SK-N-MC (cell line): ENCODE results near the gene RFWD3.

Experiments used
- DNase-seq: peaks from one replicate; pipeline ENCODE4 v3.0.0-alpha.2; 2011; ENCODE audit warnings: low read depth, low spot score
- H3K27ac ChIP-seq: fragments of 200-600 bp; sonication (generic); 2 replicates; pipeline ENCODE4 v1.5.1; 2016; ENCODE audit warnings: mixed run types
- H3K36me3 ChIP-seq: fragments of 200-600 bp; sonication (generic); 2 replicates; pipeline ENCODE4 v1.6.1; 2017; ENCODE audit warnings: antibody characterized with exemption, low read length, mixed read lengths; ENCODE audit not compliant: insufficient read depth
- H3K4me3 ChIP-seq: fragments of 200-600 bp; sonication (generic); 2 replicates; pipeline ENCODE4 v1.5.1; 2016
- H3K9ac ChIP-seq: fragments of 200-600 bp; sonication (generic); 2 replicates; pipeline ENCODE4 v1.8.0; 2017; ENCODE audit warnings: mixed run types, mixed read lengths; ENCODE audit not compliant: insufficient read length
- H3K9me3 ChIP-seq: fragments of 200-600 bp; sonication (generic); 2 replicates; pipeline ENCODE4 v1.6.1; 2017; ENCODE audit warnings: low read depth, mild to moderate bottlenecking, antibody characterized with exemption, low read length, moderate library complexity, mixed read lengths
- EZH2 ChIP-seq: fragments of 200-600 bp; sonication (generic); IDR thresholded peaks from one replicate; pipeline ENCODE4 v1.6.1; 2017; ENCODE audit warnings: antibody characterized with exemption
- FOXP2 ChIP-seq: optimal IDR thresholded peaks from 2 replicates; pipeline ENCODE3; 2011; ENCODE audit warnings: mild to moderate bottlenecking, moderate library complexity; ENCODE audit not compliant: insufficient read depth; ENCODE audit errors: extremely low read length, control extremely low read depth
- POLR2AphosphoS5 ChIP-seq: IDR thresholded peaks from 2 replicates; pipeline ENCODE4 v1.6.1; 2012; ENCODE audit warnings: mild to moderate bottlenecking, low read depth, low read length, borderline replicate concordance

RFWD3 gene

GRCh38 chr16:74617206-74617788, 49.4 kb downstream of the RFWD3 start:
- Histone ChIP-seq H3K36me3 (peaks cover 13% of the 10 kb centered on the region; the same call in 1 of the 2 replicates), H3K4me3 (no peak overlapping the region), H3K9me3 (no peaks in the 10 kb centered on the region), H3K27ac (peak overlapping the region; percentile 67), H3K9ac (no peak overlapping the region)
- DNase-seq, result no peak
- TF ChIP-seq POLR2AphosphoS5 (no peak), FOXP2 (no peak), EZH2 (no peak)

- TF ChIP-seq EZH2 (no peak), FOXP2 (no peak), POLR2AphosphoS5 (no peak)
- no peak overlapping the region for H3K4me3 ChIP-seq
- no peak overlapping the region for H3K27ac ChIP-seq
- no peaks in the 10 kb centered on the region for H3K9me3 ChIP-seq
- no peaks in the 10 kb centered on the region for H3K36me3 ChIP-seq
- H3K9ac ChIP-seq, result no peak overlapping the region
- DNase-seq, result no peak
These were observed 55.0 kb downstream of the RFWD3 start for GRCh38 chr16:74611721-74612120.

DNA sequence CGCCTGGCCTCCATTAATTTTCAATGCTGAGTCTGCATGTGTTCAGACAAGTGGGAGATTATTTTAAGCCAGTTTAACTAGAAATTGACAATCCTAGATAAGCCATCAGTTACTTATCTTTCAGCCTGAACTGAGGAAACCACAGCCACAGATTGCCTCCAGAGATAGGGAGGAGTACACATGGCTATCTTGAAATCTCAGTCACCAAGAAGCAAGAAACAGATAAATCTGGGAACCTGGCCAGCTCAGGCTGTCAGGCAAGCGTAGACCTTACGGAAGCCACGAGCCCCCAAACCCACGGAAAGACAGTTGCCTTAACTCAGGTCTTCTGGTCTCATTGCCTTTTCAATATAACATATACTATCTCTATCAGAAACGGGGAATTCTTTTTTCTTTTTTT, 57.7 kb downstream of the RFWD3 start:
- Histone ChIP-seq H3K4me3 (no peak overlapping the region), H3K9ac (no peak overlapping the region), H3K9me3 (no peaks in the 10 kb centered on the region), H3K36me3 (peaks cover 4% of the 10 kb centered on the region; the same call in 1 of the 2 replicates), H3K27ac (peak overlapping the region; percentile 36; the same call in 1 of the 2 replicates)
- TF ChIP-seq EZH2 (no peak), FOXP2 (no peak), POLR2AphosphoS5 (no peak)
- no peak for DNase-seq

GRCh38 chr16:74608381-74608780, 58.3 kb downstream of the RFWD3 start:
- H3K27ac ChIP-seq, result peak overlapping the region; percentile 90
- H3K9ac ChIP-seq, result no peak overlapping the region
- no peak for TF ChIP-seq POLR2AphosphoS5
- TF ChIP-seq FOXP2, result no peak
- TF ChIP-seq EZH2, result no peak
- H3K9me3 ChIP-seq, result no peaks in the 10 kb centered on the region
- no peak for DNase-seq
- no peak overlapping the region for H3K4me3 ChIP-seq
- peaks cover 4% of the 10 kb centered on the region; the same call in 1 of the 2 replicates for H3K36me3 ChIP-seq

GRCh38 chr16:74607962-74608356, 58.7 kb downstream of the RFWD3 start:
- peaks cover 4% of the 10 kb centered on the region; the same call in 1 of the 2 replicates for H3K36me3 ChIP-seq
- no peaks in the 10 kb centered on the region for H3K9me3 ChIP-seq
- H3K4me3 ChIP-seq, result peak overlapping the region; percentile 91
- peak overlapping the region; percentile 90 for H3K27ac ChIP-seq
- no peak for DNase-seq
- TF ChIP-seq POLR2AphosphoS5 (no peak), FOXP2 (no peak), EZH2 (no peak)
- H3K9ac ChIP-seq, result no peak overlapping the region

DNA sequence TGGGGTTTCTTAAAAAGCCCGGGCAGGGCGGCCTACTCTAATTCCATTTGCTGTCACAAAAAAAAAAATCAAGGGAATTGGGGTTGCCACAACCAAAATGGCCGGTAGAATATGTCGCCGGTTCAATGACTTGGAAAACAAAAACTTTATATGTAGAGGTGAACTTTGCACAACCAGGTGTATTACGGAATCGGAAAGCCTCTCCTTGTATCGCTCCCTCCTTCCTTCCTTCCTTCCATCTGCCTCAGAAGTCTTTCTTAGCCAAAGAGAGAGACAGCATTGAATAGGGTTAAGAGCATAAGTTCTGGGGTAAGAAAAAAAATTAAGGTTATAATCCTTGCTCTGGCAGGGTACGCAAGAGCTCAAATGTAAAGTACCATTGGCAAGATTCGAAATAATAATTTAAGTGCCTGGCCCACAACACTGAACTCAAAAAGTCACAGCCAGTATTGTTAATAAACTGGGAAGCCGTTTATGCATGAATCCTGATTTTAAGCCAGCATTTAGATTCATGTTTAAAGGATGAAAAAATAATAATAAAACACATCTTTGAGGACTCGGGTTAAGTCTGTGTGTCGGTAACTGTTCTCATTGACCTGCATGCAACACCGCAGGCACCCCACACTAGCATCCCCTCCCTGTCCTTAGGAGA, 59.2 kb downstream of the RFWD3 start:
- peak overlapping the region; percentile 90 for H3K27ac ChIP-seq

DNA sequence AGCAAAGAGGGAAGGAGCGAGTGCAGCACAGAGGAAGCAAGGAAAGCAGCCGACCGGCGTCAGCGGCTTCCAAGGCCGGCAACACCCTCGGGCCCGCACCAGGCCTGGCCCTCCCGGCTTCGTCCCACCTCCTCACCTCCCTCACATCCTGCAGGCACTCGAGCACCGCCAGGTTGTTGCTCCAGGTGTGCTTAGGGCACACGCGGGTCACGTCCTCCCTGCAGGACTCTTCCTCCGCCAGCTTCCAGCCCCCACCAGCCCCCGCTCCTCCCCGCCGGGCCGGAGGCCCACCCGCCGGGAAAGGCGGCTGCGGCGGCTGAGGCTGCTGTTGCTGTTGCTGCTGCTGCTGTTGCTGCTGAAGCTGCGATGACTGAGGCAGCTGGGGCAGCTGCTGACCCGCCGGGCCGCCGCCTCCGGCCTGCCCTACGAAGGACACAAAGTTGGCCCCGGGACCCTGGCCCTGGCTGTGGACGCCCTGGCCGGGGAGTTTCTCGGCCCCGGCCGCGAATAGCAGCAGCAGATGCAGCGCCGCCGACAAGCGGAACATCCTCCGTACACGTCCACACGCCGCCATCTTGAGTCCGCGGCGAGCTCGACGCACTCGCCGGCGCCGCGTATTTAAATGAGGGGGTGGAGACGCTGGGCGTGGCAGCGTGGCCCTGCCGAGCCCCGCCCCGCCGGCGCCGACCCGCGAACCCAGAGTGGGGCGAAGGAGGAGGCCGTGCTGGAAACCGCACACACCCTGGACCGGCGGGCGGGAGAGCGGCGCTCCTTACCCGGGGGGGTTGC, 60.0 kb downstream of the RFWD3 start, which contains the start of gene GLG1:
GLG1 (minus strand) TSS at position 594 of the 789 bp plus-strand sequence; CDS start at position 574, 20 bp downstream.
- peak; percentile 88 for TF ChIP-seq POLR2AphosphoS5
- no peak for TF ChIP-seq EZH2
- no peak for TF ChIP-seq FOXP2
- no peaks in the 10 kb centered on the region for H3K9me3 ChIP-seq
- peak within 1 kb of the TSS; percentile 88 for H3K9ac ChIP-seq
- peak within 1 kb of the TSS; percentile 91 for H3K4me3 ChIP-seq
- DNase-seq, result no peak
- peaks cover 4% of the 10 kb centered on the region; the same call in 1 of the 2 replicates for H3K36me3 ChIP-seq
- H3K27ac ChIP-seq, result peak within 1 kb of the TSS; percentile 90

More for the DNA sequence above, 59.2 kb downstream of the RFWD3 start:
- Histone ChIP-seq H3K9ac (peak overlapping the region; percentile 76), H3K36me3 (peaks cover 4% of the 10 kb centered on the region; the same call in 1 of the 2 replicates), H3K9me3 (no peaks in the 10 kb centered on the region), H3K4me3 (peak overlapping the region; percentile 91)
- TF ChIP-seq FOXP2, result no peak
- TF ChIP-seq POLR2AphosphoS5, result no peak
- no peak for TF ChIP-seq EZH2
- no peak for DNase-seq
